ENCODE results near the gene DLX6.

- TF ChIP-seq CTCF (IDR thresholded peaks at IDR 0.05) (no peak), POLR2A (IDR thresholded peaks at IDR 0.05) (no peak), POLR2AphosphoS5 (IDR thresholded peaks at IDR 0.05) (no peak)
These were observed 17.6 kb upstream of the DLX6 start for GRCh38 chr7:96987719-96988118.

Data from transverse colon (tissue), 4 donors.